SK-N-SH treated with all-trans-retinoic acid at 6 μM for 48 hours (cell line): ENCODE measurements around the gene KRT1.

Source experiments
- ATAC-seq: fragments of 200-7000 bp; cut with Tn5 transposase; 3 replicates; pipeline ENCODE4 v1.9.1; 2020; ENCODE audit warnings: mild to moderate bottlenecking, moderate library complexity
- ARNTL ChIP-seq: fragments of 450-650 bp; formaldehyde crosslinking; IDR thresholded peaks from 2 replicates; pipeline ENCODE4 v1.5.0; 2020; ENCODE audit warnings: low read depth, mild to moderate bottlenecking, moderate library complexity, borderline replicate concordance
- BACH2 ChIP-seq: fragments of 250-450 bp; sonication (Bioruptor Pico); IDR thresholded peaks from 2 replicates; pipeline ENCODE4 v1.9.0; 2021; ENCODE audit warnings: mild to moderate bottlenecking, borderline replicate concordance
- ESRRG ChIP-seq: fragments of 250-450 bp; sonication (Bioruptor Pico); IDR thresholded peaks from 2 replicates; pipeline ENCODE4 v1.6.1; 2021; ENCODE audit warnings: mild to moderate bottlenecking
- GLIS3 ChIP-seq: fragments of 250-450 bp; sonication (Bioruptor Pico); IDR thresholded peaks from 2 replicates; pipeline ENCODE4 v1.5.0; 2020; ENCODE audit warnings: mild to moderate bottlenecking, moderate library complexity
- ISL1 ChIP-seq: fragments of 250-450 bp; sonication (Bioruptor Pico); IDR thresholded peaks from 2 replicates; pipeline ENCODE4 v2.1.2; 2022; ENCODE audit warnings: mild to moderate bottlenecking, moderate library complexity
- OSR1 ChIP-seq: fragments of 250-450 bp; sonication (Bioruptor Pico); IDR thresholded peaks from 2 replicates; pipeline ENCODE4 v1.8.0; 2022; ENCODE audit warnings: moderate library complexity, mild to moderate bottlenecking, inconsistent platforms
- PPARA ChIP-seq: fragments of 250-450 bp; sonication (Bioruptor Pico); IDR thresholded peaks from 2 replicates; pipeline ENCODE4 v1.5.0; 2020; ENCODE audit warnings: mild to moderate bottlenecking, borderline replicate concordance
- RARB ChIP-seq: fragments of 250-450 bp; sonication (Bioruptor Pico); IDR thresholded peaks from 2 replicates; pipeline ENCODE4 v1.8.0; 2021; ENCODE audit warnings: mild to moderate bottlenecking, moderate library complexity
- SNAI2 ChIP-seq: fragments of 250-450 bp; sonication (Bioruptor Pico); IDR thresholded peaks from 2 replicates; pipeline ENCODE4 v1.5.0; 2020; ENCODE audit warnings: mild to moderate bottlenecking, moderate library complexity
- TCF4 ChIP-seq: fragments of 250-450 bp; sonication (Bioruptor Pico); IDR thresholded peaks from 2 replicates; pipeline ENCODE4 v1.8.0; 2021; ENCODE audit warnings: mild to moderate bottlenecking, moderate library complexity, borderline replicate concordance
- TOX ChIP-seq: fragments of 250-450 bp; sonication (Bioruptor Pico); IDR thresholded peaks from 2 replicates; pipeline ENCODE4 v1.8.0; 2021; ENCODE audit warnings: mild to moderate bottlenecking, moderate library complexity, borderline replicate concordance
- ZC3H10 ChIP-seq: fragments of 250-450 bp; sonication (Bioruptor Pico); IDR thresholded peaks from 2 replicates; pipeline ENCODE4 v1.5.1; 2021; ENCODE audit warnings: mild to moderate bottlenecking, moderate library complexity
- ZFP3 ChIP-seq: fragments of 250-450 bp; sonication (Bioruptor Pico); IDR thresholded peaks from 2 replicates; pipeline ENCODE4 v1.5.0; 2020; ENCODE audit warnings: mild to moderate bottlenecking, moderate library complexity
- ZFP30 ChIP-seq: fragments of 450-650 bp; formaldehyde crosslinking; IDR thresholded peaks from 2 replicates; pipeline ENCODE4 v1.5.0; 2022; ENCODE audit warnings: mild to moderate bottlenecking, moderate library complexity
- ZNF565 ChIP-seq: fragments of 450-650 bp; formaldehyde crosslinking; conservative IDR thresholded peaks from 2 replicates; pipeline ENCODE4 v1.5.0; 2020; ENCODE audit warnings: low read depth, mild to moderate bottlenecking, moderate library complexity
- ZNF70 ChIP-seq: fragments of 450-650 bp; formaldehyde crosslinking; IDR thresholded peaks from 2 replicates; pipeline ENCODE4 v1.5.0; 2020; ENCODE audit warnings: mild to moderate bottlenecking, moderate library complexity
- ZNF8 ChIP-seq: fragments of 450-650 bp; formaldehyde crosslinking; IDR thresholded peaks from 2 replicates; pipeline ENCODE4 v1.5.0; 2020; ENCODE audit warnings: mild to moderate bottlenecking, moderate library complexity
- TF ChIP-seq, protein P1 (sequence below): fragments of 250-450 bp; sonication (Bioruptor Pico); IDR thresholded peaks from 2 replicates; pipeline ENCODE4 v1.8.0; 2021; ENCODE audit warnings: low read depth, mild to moderate bottlenecking, moderate library complexity, borderline replicate concordance
- TF ChIP-seq, protein P2 (sequence below): fragments of 250-450 bp; sonication (Bioruptor Pico); IDR thresholded peaks from 2 replicates; pipeline ENCODE4 v1.5.1; 2020; ENCODE audit warnings: low read depth, mild to moderate bottlenecking, moderate library complexity
- TF ChIP-seq, protein P3 (sequence below): fragments of 250-450 bp; sonication (Bioruptor Pico); IDR thresholded peaks from 2 replicates; pipeline ENCODE4 v1.5.1; 2021; ENCODE audit warnings: mild to moderate bottlenecking, moderate library complexity

KRT1 gene

DNA sequence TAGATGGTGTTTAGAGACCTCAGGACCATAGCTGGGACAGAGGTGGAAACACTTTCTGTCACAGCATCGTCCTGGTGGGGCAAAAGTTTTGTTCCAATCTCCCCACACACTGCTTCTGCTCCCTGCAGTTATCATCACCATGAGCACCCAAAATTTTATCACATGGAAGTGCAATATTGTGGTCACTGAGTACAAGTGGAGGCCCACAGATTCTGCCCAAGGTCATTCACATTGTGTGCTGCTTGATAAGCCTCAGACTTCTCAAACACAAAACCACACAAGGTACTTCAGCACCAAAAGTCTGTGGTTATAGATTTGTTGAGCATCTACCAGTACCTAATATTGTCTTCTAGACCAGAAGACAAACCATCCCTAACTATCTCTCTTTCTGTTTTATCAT, 23.7 kb upstream of the KRT1 start:
- no peak for ATAC-seq
- TF ChIP-seq ZNF8 (CRISPR knock-in tag) (no peak), BACH2 (no peak), ESRRG (no peak), ZC3H10 (no peak), ZNF70 (CRISPR knock-in tag) (no peak), GLIS3 (CRISPR knock-in tag) (no peak), PPARA (no peak), ZNF565 (CRISPR knock-in tag) (no peak), ZFP3 (CRISPR knock-in tag) (no peak), ISL1 (no peak), ARNTL (CRISPR knock-in tag) (no peak), ZFP30 (CRISPR knock-in tag) (no peak)
- TF ChIP-seq, protein P1, sequence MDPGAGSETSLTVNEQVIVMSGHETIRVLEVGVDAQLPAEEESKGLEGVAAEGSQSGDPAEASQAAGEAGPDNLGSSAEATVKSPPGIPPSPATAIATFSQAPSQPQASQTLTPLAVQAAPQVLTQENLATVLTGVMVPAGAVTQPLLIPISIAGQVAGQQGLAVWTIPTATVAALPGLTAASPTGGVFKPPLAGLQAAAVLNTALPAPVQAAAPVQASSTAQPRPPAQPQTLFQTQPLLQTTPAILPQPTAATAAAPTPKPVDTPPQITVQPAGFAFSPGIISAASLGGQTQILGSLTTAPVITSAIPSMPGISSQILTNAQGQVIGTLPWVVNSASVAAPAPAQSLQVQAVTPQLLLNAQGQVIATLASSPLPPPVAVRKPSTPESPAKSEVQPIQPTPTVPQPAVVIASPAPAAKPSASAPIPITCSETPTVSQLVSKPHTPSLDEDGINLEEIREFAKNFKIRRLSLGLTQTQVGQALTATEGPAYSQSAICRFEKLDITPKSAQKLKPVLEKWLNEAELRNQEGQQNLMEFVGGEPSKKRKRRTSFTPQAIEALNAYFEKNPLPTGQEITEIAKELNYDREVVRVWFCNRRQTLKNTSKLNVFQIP (CRISPR knock-in tag), result no peak
- TF ChIP-seq, protein P2, sequence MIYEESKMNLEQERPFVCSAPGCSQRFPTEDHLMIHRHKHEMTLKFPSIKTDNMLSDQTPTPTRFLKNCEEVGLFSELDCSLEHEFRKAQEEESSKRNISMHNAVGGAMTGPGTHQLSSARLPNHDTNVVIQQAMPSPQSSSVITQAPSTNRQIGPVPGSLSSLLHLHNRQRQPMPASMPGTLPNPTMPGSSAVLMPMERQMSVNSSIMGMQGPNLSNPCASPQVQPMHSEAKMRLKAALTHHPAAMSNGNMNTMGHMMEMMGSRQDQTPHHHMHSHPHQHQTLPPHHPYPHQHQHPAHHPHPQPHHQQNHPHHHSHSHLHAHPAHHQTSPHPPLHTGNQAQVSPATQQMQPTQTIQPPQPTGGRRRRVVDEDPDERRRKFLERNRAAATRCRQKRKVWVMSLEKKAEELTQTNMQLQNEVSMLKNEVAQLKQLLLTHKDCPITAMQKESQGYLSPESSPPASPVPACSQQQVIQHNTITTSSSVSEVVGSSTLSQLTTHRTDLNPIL (CRISPR knock-in tag), result no peak

GRCh38 chr12:52703424-52703823, 23.2 kb upstream of the KRT1 start, which contains the start of gene KRT77:
Gene KRT77, minus strand, starts transcription at chr12:52703524. Its CDS starts 90 bp downstream, at chr12:52703434.
- TF ChIP-seq TOX (CRISPR knock-in tag) (no peak), ZFP30 (CRISPR knock-in tag) (no peak), ZNF8 (CRISPR knock-in tag) (no peak), GLIS3 (CRISPR knock-in tag) (no peak), ZNF70 (CRISPR knock-in tag) (no peak), ZFP3 (CRISPR knock-in tag) (no peak), SNAI2 (no peak), TCF4 (CRISPR knock-in tag) (no peak), ZNF565 (CRISPR knock-in tag) (no peak), OSR1 (no peak), RARB (CRISPR knock-in tag) (no peak), ISL1 (no peak)
- TF ChIP-seq, protein P2 (CRISPR knock-in tag), result no peak
- TF ChIP-seq, protein P3, sequence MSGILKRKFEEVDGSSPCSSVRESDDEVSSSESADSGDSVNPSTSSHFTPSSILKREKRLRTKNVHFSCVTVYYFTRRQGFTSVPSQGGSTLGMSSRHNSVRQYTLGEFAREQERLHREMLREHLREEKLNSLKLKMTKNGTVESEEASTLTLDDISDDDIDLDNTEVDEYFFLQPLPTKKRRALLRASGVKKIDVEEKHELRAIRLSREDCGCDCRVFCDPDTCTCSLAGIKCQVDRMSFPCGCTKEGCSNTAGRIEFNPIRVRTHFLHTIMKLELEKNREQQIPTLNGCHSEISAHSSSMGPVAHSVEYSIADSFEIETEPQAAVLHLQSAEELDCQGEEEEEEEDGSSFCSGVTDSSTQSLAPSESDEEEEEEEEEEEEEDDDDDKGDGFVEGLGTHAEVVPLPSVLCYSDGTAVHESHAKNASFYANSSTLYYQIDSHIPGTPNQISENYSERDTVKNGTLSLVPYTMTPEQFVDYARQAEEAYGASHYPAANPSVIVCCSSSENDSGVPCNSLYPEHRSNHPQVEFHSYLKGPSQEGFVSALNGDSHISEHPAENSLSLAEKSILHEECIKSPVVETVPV, result no peak
- TF ChIP-seq, protein P1 (CRISPR knock-in tag), result no peak
- TF ChIP-seq, all 23 proteins: peak for 0
- no peak for ATAC-seq

GRCh38 chr12:52702338-52702737, 22.1 kb upstream of the KRT1 start:
- no peak for TF ChIP-seq OSR1
- TF ChIP-seq ZNF70 (CRISPR knock-in tag), result no peak
- TF ChIP-seq ESRRG, result no peak
- TF ChIP-seq ZNF565 (CRISPR knock-in tag), result no peak
- no peak for TF ChIP-seq ZNF8 (CRISPR knock-in tag)
- TF ChIP-seq, protein P1 (CRISPR knock-in tag), result no peak
- TF ChIP-seq, protein P2 (CRISPR knock-in tag), result no peak
- no peak for TF ChIP-seq TOX (CRISPR knock-in tag)
- TF ChIP-seq GLIS3 (CRISPR knock-in tag), result no peak
- no peak for TF ChIP-seq ZFP3 (CRISPR knock-in tag)
- TF ChIP-seq BACH2, result no peak
- no peak for TF ChIP-seq ZFP30 (CRISPR knock-in tag)

More at GRCh38 chr12:52702338-52702737, 22.1 kb upstream of the KRT1 start:
- no peak for ATAC-seq
